K562 (cell line): ENCODE results near the gene SLC36A1. TPM values are rescaled to one million over a fixed set of nuclear protein-coding genes. Genes with fewer than 3 reads are reported as not detected.

Source experiments
- BACH1 ChIP-seq: fragments of 200-800 bp; sonication (Bioruptor generic); IDR thresholded peaks from 2 replicates; pipeline ENCODE4 v1.6.1; 2016; ENCODE audit warnings: missing genetic modification characterization, missing compliant biosample characterization
- DLX4 ChIP-seq: fragments of 250-450 bp; sonication (Bioruptor Pico); IDR thresholded peaks from 2 replicates; pipeline ENCODE4 v1.6.1; 2021; ENCODE audit warnings: mild to moderate bottlenecking
- ESRRA ChIP-seq: fragments of 450-650 bp; IDR thresholded peaks from 2 replicates; pipeline ENCODE4 v1.6.1; 2014; ENCODE audit warnings: low read depth, mild to moderate bottlenecking, moderate library complexity, borderline replicate concordance
- ETV1 ChIP-seq: fragments of 450-650 bp; conservative IDR thresholded peaks from 2 replicates; pipeline ENCODE4 v1.6.1; 2016; ENCODE audit warnings: missing genetic modification characterization, control low read depth, low read depth, missing compliant biosample characterization
- KAT7 ChIP-seq: sonication (generic); formaldehyde crosslinking; IDR thresholded peaks from 2 replicates; pipeline ENCODE4 v1.8.0; 2022; ENCODE audit warnings: missing genetic modification reagents, mild to moderate bottlenecking, borderline replicate concordance
- MEIS2 ChIP-seq: fragments of 450-650 bp; IDR thresholded peaks from 2 replicates; pipeline ENCODE4 v1.6.1; 2014; ENCODE audit warnings: mild to moderate bottlenecking; ENCODE audit not compliant: partially characterized antibody
- MIER1 ChIP-seq: fragments of 450-650 bp; IDR thresholded peaks from 2 replicates; pipeline ENCODE4 v1.6.1; 2016; ENCODE audit warnings: antibody characterized with exemption, mild to moderate bottlenecking, low read depth
- MTF1 ChIP-seq: fragments of 250-450 bp; sonication (Bioruptor Pico); IDR thresholded peaks from 2 replicates; pipeline ENCODE4 v1.9.0; 2021; ENCODE audit warnings: moderate library complexity, mild to moderate bottlenecking, inconsistent platforms, borderline replicate concordance
- MXD1 ChIP-seq: fragments of 250-450 bp; sonication (Bioruptor Pico); IDR thresholded peaks from 2 replicates; pipeline ENCODE4 v1.8.0; 2021; ENCODE audit warnings: borderline replicate concordance, mild to moderate bottlenecking, moderate library complexity; ENCODE audit not compliant: poor library complexity, severe bottlenecking
- PBX2 ChIP-seq, 2 experiments: IDR thresholded peaks in 1 of 2; conservative IDR thresholded peaks in 1 of 2; 2 replicates each; pipeline ENCODE4 v1.6.1; 2016; ENCODE audit warnings: low read depth in 2 of 2, mild to moderate bottlenecking in 1 of 2, missing compliant biosample characterization in 1 of 2, missing genetic modification characterization in 1 of 2, moderate library complexity in 1 of 2
- RBM34 ChIP-seq: fragments of 200-400 bp; formaldehyde crosslinking; IDR thresholded peaks from 2 replicates; pipeline ENCODE4 v1.6.1; 2018; ENCODE audit warnings: low read length, borderline replicate concordance; ENCODE audit not compliant: insufficient read depth
- RFX7 ChIP-seq: fragments of 250-450 bp; sonication (Bioruptor Pico); IDR thresholded peaks from 2 replicates; pipeline ENCODE4 v1.5.1; 2021; ENCODE audit warnings: mild to moderate bottlenecking
- SMAD2 ChIP-seq: fragments of 150-350 bp; IDR thresholded peaks from 2 replicates; pipeline ENCODE4 v1.6.1; 2014; ENCODE audit warnings: low read depth, mild to moderate bottlenecking, low read length
- ZNF449 ChIP-seq: fragments of 250-450 bp; sonication (Bioruptor Pico); IDR thresholded peaks from 2 replicates; pipeline ENCODE4 v1.8.0; 2022; ENCODE audit warnings: moderate library complexity, mild to moderate bottlenecking, inconsistent platforms
- ZNF592 ChIP-seq: fragments of 450-650 bp; IDR thresholded peaks from 2 replicates; pipeline ENCODE4 v1.6.1; 2017; ENCODE audit warnings: antibody characterized with exemption, mild to moderate bottlenecking
- ZNF644 ChIP-seq: fragments of 200-800 bp; sonication (Bioruptor generic); IDR thresholded peaks from 2 replicates; pipeline ENCODE4 v1.6.1; 2016; ENCODE audit warnings: low read depth, missing genetic modification characterization, missing compliant biosample characterization
- ZNF695 ChIP-seq: fragments of 450-650 bp; formaldehyde crosslinking; IDR thresholded peaks from 2 replicates; pipeline ENCODE4 v1.4.0; 2020; ENCODE audit warnings: mild to moderate bottlenecking, moderate library complexity
- ZNF696 ChIP-seq: fragments of 250-450 bp; sonication (Bioruptor Pico); conservative IDR thresholded peaks from 2 replicates; pipeline ENCODE4 v1.4.0; 2020; ENCODE audit warnings: mild to moderate bottlenecking, moderate library complexity
- ZNF76 ChIP-seq: fragments of 250-450 bp; sonication (Bioruptor Pico); IDR thresholded peaks from 2 replicates; pipeline ENCODE4 v1.4.0; 2020; ENCODE audit warnings: mild to moderate bottlenecking, moderate library complexity, borderline replicate concordance
- polyA plus RNA-seq, 8 experiments: library from polyadenylated mRNA; depleted of rRNA in 4 of 8; stranded (reverse) in 5 of 8; unstranded in 3 of 8; fragments of >200 nt; fragmentation: Nextera tagmentation in 2 of 8; fragmentation: Illumina TruSeq in 1 of 8; extraction: Ambion mirVana in 2 of 8; extraction: Trizol in 1 of 8; gene quantifications; 2 replicates each; pipeline versions ENCODE4 v1.2.1 to v1.2.3, GENCODE V29; 2011 to 2014; ENCODE audit warnings: inconsistent platforms in 1 of 8, missing spikeins in 1 of 8
- total RNA-seq, 7 experiments: library from RNA; depleted of rRNA in 6 of 7; stranded (reverse); fragments of >200 nt in 6 of 7; fragmentation: Illumina TruSeq in 2 of 7; extraction: Trizol in 2 of 7; gene quantifications; 2 replicates each; pipeline versions ENCODE4 v1.2.1 to v1.2.3, GENCODE V29; 2011 to 2021; ENCODE audit warnings: low replicate concordance in 1 of 7

SLC36A1 gene
- total and polyA plus RNA-seq, 9 of the 15 experiments (the other 6 are each of a cell fraction or from before 2014, with no cell fraction given) = 1.6 to 8.4 (median 4.6) TPM

- TF ChIP-seq PBX2 (CRISPR knock-in tag; IDR thresholded peaks at IDR 0.05; ENCODE audit: low read depth) (no peak), PBX2 (tag; conservative IDR thresholded peaks at IDR 0.05; ENCODE audit: low read depth) (no peak), ZNF644 (tag) (no peak), ZNF592 (no peak), RFX7 (CRISPR knock-in tag) (no peak), MTF1 (CRISPR knock-in tag) (no peak), ETV1 (no peak), SMAD2 (no peak), ZNF76 (CRISPR knock-in tag) (no peak), DLX4 (no peak), MIER1 (no peak), KAT7 (no peak), BACH1 (tag) (no peak), MEIS2 (no peak), ZNF449 (CRISPR knock-in tag) (no peak), ZNF696 (CRISPR knock-in tag) (no peak), RBM34 (no peak), ZNF695 (CRISPR knock-in tag) (no peak), ESRRA (no peak), MXD1 (CRISPR knock-in tag) (no peak)
Observed at GRCh38 chr5:151465476-151465875, 18.1 kb downstream of the SLC36A1 start (continued).
